Stimulated activated CD4-positive, alpha-beta T cell treated with anti-CD3 and anti-CD28 coated beads, Interleukin-1b, Interleukin-23, amount 100 ng/mL, for 48 hours (primary cell): Measurements from ENCODE around the gene MITF.

Source experiments
- DNase-seq: peaks from one replicate; pipeline ENCODE4 v3.0.0-alpha.2; 2020

Gene MITF

GRCh38 chr3:69761896-69762767 lies 22.9 kb downstream of the MITF start:
- DNase-seq, result no peak

- no peak for DNase-seq
These were observed 23.5 kb downstream of the MITF start for GRCh38 chr3:69762768-69763229.

- DNase-seq, result no peak
These were observed 24.2 kb downstream of the MITF start for GRCh38 chr3:69763458-69763857.

GRCh38 chr3:69764121-69764741 lies 25.0 kb downstream of the MITF start:
- no peak for DNase-seq

- no peak for DNase-seq
These were observed 25.6 kb downstream of the MITF start for GRCh38 chr3:69764861-69765260.

GRCh38 chr3:69766638-69767037 lies 27.4 kb downstream of the MITF start:
- DNase-seq, result no peak

GRCh38 chr3:69767571-69767970 lies 28.3 kb downstream of the MITF start:
- no peak for DNase-seq

- DNase-seq, result no peak
These were observed 29.2 kb downstream of the MITF start for GRCh38 chr3:69768438-69768837.

- no peak for DNase-seq
These were observed 31.0 kb downstream of the MITF start for GRCh38 chr3:69770219-69770618.

- no peak for DNase-seq
These were observed 31.8 kb downstream of the MITF start for GRCh38 chr3:69770976-69771634.

GRCh38 chr3:69772152-69772867 lies 33.0 kb downstream of the MITF start:
- DNase-seq, result no peak

- no peak for DNase-seq
These were observed 34.8 kb downstream of the MITF start for GRCh38 chr3:69774029-69774428.

- DNase-seq, result no peak
These were observed 36.5 kb downstream of the MITF start for GRCh38 chr3:69775751-69776150.

GRCh38 chr3:69776289-69776688 lies 37.0 kb downstream of the MITF start:
- DNase-seq, result no peak

- DNase-seq, result no peak
These were observed 37.8 kb downstream of the MITF start for GRCh38 chr3:69776920-69777581.

GRCh38 chr3:69777582-69777967 lies 38.3 kb downstream of the MITF start:
- DNase-seq, result no peak

- no peak for DNase-seq
These were observed 42.3 kb downstream of the MITF start for GRCh38 chr3:69781593-69781992.

- no peak for DNase-seq
These were observed 45.8 kb downstream of the MITF start for GRCh38 chr3:69784954-69785514.

GRCh38 chr3:69785769-69786320 lies 46.6 kb downstream of the MITF start:
- no peak for DNase-seq

- no peak for DNase-seq
These were observed 47.6 kb downstream of the MITF start for GRCh38 chr3:69786854-69787253.

- DNase-seq, result no peak
These were observed 48.3 kb downstream of the MITF start for GRCh38 chr3:69787436-69788168.
